Esophagus muscularis mucosa (tissue), 4 donors: ENCODE data around the gene LUZP1. TPM values are rescaled to one million over a fixed set of nuclear protein-coding genes. Genes with fewer than 3 reads are reported as not detected.

Experiments
- DNase-seq: peaks from one replicate; pipeline ENCODE4 v3.0.0-alpha.2; 2017; ENCODE audit errors: extremely low spot score
- H3K27ac ChIP-seq, 4 donors: fragments of 200-600 bp; sonication (generic); replicated peaks in 1 of 4; 1 replicate in 3 of 4; 2 replicates in 1 of 4; pipeline ENCODE4 v1.5.1; 2016 to 2019; ENCODE audit warnings: mild to moderate bottlenecking in 1 of 4
- H3K27me3 ChIP-seq, 4 donors: fragments of 200-600 bp; sonication (generic); one replicate each; pipeline versions ENCODE4 v1.5.1 to v1.6.0; 2016 to 2019
- H3K36me3 ChIP-seq, 4 donors: fragments of 200-600 bp; sonication (generic); one replicate each; pipeline ENCODE4 v1.5.1; 2016 to 2019
- H3K4me1 ChIP-seq, 4 donors: fragments of 200-600 bp; sonication (generic); one replicate each; pipeline ENCODE4 v1.5.1; 2016 to 2019
- H3K4me3 ChIP-seq, 4 donors: fragments of 200-600 bp; sonication (generic); 1 replicate in 2 of 4; 2 replicates in 2 of 4; pipeline ENCODE4 v1.5.1; 2016 to 2019; ENCODE audit warnings: mild to moderate bottlenecking in 4 of 4, moderate library complexity in 1 of 4
- H3K9me3 ChIP-seq, 4 donors: fragments of 200-600 bp; sonication (generic); 1 replicate in 3 of 4; 2 replicates in 1 of 4; pipeline ENCODE4 v1.5.1; 2016 to 2019
- EP300 ChIP-seq: sonication (generic); formaldehyde crosslinking; IDR thresholded peaks from one replicate; pipeline ENCODE4 v1.6.1; 2017; ENCODE audit warnings: antibody characterized with exemption
- POLR2A ChIP-seq: fragments of 450-650 bp; IDR thresholded peaks from one replicate; pipeline ENCODE4 v1.6.1; 2017; ENCODE audit warnings: antibody characterized with exemption, moderate library complexity, mild to moderate bottlenecking, low read depth
- POLR2AphosphoS5 ChIP-seq, 2 donors: sonication (generic); formaldehyde crosslinking; IDR thresholded peaks; one replicate each; pipeline ENCODE4 v1.6.1; 2017; ENCODE audit warnings: antibody characterized with exemption in 2 of 2
- WGBS: methylation state at CpG from one replicate; pipeline ENCODE4 v1.1.5; 2018; 5-methylcytosine and 5-hydroxymethylcytosine counted together
- intact Hi-C: fragments of 100-400 bp; cut with DNase I; formaldehyde crosslinking; loops from one replicate; pipeline ENCODE4 v1.15.1; 2023
- total RNA-seq, 4 donors: library from RNA; depleted of rRNA; stranded (reverse); fragments of >200 nt; gene quantifications; one replicate each; pipeline versions ENCODE4 v1.1.0 to v1.2.1, GENCODE V29; 2016
- TF ChIP-seq, protein P1 (sequence below), 3 experiments: fragments of 200-600 bp in 2 of 3; fragments of 450-650 bp in 1 of 3; sonication (generic) in 2 of 3; IDR thresholded peaks; one replicate each; pipeline ENCODE4 v1.5.1; 2017 to 2019; ENCODE audit warnings: antibody characterized with exemption in 3 of 3, mild to moderate bottlenecking in 2 of 3, moderate library complexity in 1 of 3

LUZP1 gene
- total RNA-seq, 4 donors from 2014 or later: 23.4 to 34.4 (median 27.3) TPM

DNA sequence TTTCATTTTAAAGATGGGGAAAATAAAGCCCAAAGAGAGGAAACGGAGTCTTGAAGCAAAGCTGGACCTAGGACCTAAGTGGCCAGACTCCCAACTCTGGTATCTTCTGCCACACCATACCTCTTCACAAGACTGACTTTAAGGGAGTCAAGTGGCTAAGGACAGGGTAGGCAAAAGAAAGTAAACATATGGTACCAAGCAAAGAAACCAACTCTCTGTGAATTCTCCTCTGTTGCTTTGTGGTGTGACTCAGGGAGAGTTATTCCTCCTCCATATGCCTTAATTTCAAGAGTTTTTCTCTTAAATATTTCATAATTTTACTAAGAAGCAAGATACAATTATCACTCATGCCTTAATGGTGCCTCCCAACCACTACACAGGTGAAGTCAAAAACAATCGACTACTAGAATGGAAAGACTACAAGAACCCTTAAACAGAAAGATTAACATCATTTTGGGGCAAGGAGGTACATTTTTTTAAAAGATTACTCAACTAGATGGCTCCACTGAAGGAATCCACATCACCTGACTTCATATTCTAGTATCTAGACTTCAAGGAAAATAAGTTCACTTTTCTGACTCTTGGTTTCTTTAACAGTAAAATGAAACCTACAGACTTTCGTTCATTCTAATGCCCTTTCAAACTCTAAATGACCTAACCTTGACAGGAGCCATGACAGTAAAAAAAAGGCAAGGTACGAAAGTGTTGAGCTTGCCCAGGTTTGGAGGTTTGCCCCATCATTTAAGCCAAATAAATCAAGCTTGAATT is 44.2 kb downstream of the LUZP1 start:
- Histone ChIP-seq H3K27me3 (no peaks in the 10 kb centered on the region), H3K4me1 (peaks cover 24 to 79% (median 56%) of the 10 kb centered on the region in 4 donors), H3K36me3 (no peaks in the 10 kb centered on the region), H3K4me3 (no peak overlapping the region), H3K27ac (no peak overlapping the region), H3K9me3 (no peaks in the 10 kb centered on the region)
- TF ChIP-seq POLR2A (no peak), POLR2AphosphoS5 (IDR thresholded peaks at IDR 0.05) (no peak), EP300 (no peak)
- TF ChIP-seq, protein P1, sequence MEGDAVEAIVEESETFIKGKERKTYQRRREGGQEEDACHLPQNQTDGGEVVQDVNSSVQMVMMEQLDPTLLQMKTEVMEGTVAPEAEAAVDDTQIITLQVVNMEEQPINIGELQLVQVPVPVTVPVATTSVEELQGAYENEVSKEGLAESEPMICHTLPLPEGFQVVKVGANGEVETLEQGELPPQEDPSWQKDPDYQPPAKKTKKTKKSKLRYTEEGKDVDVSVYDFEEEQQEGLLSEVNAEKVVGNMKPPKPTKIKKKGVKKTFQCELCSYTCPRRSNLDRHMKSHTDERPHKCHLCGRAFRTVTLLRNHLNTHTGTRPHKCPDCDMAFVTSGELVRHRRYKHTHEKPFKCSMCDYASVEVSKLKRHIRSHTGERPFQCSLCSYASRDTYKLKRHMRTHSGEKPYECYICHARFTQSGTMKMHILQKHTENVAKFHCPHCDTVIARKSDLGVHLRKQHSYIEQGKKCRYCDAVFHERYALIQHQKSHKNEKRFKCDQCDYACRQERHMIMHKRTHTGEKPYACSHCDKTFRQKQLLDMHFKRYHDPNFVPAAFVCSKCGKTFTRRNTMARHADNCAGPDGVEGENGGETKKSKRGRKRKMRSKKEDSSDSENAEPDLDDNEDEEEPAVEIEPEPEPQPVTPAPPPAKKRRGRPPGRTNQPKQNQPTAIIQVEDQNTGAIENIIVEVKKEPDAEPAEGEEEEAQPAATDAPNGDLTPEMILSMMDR (IDR thresholded peaks at IDR 0.05): no peak
- 89% methylated on average over 4 of the region's 4 CpGs for WGBS
- intact Hi-C loops: no loop called here
- no peak for DNase-seq

DNA sequence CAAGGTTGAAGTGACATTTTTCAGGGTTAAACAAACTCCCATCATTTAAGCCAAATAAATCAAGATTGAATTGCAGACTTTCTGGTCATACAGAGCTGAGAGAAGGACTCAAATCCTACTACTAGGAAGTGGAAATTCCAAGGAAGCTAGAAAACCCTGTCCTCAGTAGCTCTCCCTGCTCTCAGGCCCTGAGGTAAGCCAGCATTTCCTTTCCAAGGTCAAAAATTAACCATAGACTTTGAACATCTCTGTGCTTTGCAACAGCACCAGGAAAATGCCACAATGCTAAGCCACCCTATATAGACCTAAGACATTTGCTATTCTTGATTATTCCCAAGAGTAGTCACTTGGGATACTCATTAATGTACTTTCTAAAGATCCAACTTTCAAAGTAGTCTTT is 45.1 kb downstream of the LUZP1 start:
- H3K4me1 ChIP-seq: peaks cover 27 to 87% (median 64%) of the 10 kb centered on the region in 4 donors
- no peaks in the 10 kb centered on the region for H3K36me3 ChIP-seq
- H3K27me3 ChIP-seq: no peaks in the 10 kb centered on the region
- no peak overlapping the region for H3K27ac ChIP-seq
- H3K4me3 ChIP-seq: no peak overlapping the region
- TF ChIP-seq POLR2A: no peak
- no peak for TF ChIP-seq EP300
- TF ChIP-seq POLR2AphosphoS5 (IDR thresholded peaks at IDR 0.05): no peak
- TF ChIP-seq, protein P1 (IDR thresholded peaks at IDR 0.05): no peak
- intact Hi-C loops: no loop called here
- H3K9me3 ChIP-seq: no peaks in the 10 kb centered on the region
- DNase-seq: no peak

DNA sequence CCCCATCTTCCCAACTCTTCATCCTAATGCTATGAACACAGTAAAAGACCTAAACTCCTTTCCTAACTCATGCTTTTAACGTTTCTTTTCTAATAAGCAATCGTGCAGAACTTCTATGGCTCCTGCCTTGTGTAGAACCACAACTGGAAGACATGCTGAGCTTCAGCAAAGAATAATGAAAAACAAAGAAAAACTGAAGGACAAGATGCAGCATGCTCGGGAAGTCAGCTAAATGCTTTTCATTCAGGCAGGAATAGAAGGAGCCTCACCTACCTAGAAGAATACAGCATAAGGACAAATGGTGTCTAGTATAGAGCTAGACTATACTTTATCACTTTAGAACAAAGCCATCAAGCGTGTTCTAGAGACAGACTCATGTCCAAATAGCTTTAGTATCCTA is 45.9 kb downstream of the LUZP1 start:
- Histone ChIP-seq H3K36me3 (no peaks in the 10 kb centered on the region), H3K27ac (peak overlapping the region; percentile 16 to 59 (median 30)), H3K4me3 (no peak overlapping the region), H3K27me3 (no peaks in the 10 kb centered on the region), H3K4me1 (peaks cover 27 to 89% (median 66%) of the 10 kb centered on the region in 4 donors), H3K9me3 (no peaks in the 10 kb centered on the region)
- TF ChIP-seq, protein P1 (IDR thresholded peaks at IDR 0.05): no peak
- intact Hi-C loops: no loop called here
- 49% methylated on average over 4 of the region's 4 CpGs for WGBS
- DNase-seq: no peak

DNA sequence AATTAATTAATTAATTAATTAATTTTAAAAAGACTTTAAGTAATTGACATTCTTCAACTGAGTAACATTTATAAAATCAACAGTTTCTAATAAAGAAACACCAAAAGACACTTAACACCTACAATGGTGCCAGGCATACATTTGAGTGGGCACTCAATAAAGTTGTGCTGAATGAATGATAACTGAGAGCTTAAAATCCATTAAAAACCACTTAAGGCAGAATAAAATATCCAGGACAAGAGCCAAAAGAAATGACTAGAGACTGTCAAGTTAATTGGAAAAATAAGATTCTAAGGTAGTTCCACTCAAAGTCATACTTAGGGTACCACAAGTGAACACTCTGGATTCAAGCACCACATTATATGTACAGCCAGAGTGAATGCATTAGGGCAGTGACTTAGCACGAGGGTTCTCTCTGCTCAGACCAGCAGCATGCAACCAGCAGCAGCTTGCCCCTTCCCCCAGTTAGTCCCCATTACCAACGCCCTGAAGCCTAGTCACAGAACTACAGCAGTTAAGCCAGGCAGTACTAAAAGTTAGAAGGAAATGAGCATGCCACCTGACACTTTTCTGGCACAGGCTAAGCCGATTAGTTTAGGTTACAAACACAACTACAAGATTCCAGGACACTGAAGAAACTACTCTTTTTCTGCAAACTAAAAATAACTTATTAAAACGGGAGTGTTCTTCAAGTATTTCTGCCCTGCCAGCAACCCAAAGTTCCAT is 46.5 kb downstream of the LUZP1 start:
- TF ChIP-seq, protein P1 (IDR thresholded peaks at IDR 0.05): no peak
- TF ChIP-seq EP300 (no peak), POLR2AphosphoS5 (IDR thresholded peaks at IDR 0.05) (no peak)
- Histone ChIP-seq H3K4me1 (peaks cover 27 to 89% (median 65%) of the 10 kb centered on the region in 4 donors), H3K27ac (peak overlapping the region; percentile 16 to 59 (median 30)), H3K4me3 (no peak overlapping the region), H3K27me3 (no peaks in the 10 kb centered on the region), H3K36me3 (no peaks in the 10 kb centered on the region), H3K9me3 (no peaks in the 10 kb centered on the region)
- DNase-seq: no peak
- intact Hi-C loops: no loop called here
- 12% methylated on average over 4 of the region's 4 CpGs for WGBS
